H9 (cell line): Measurements from ENCODE around the gene CDKAL1. TPM values are rescaled to one million over a fixed set of nuclear protein-coding genes. Genes with fewer than 3 reads are reported as not detected.

Experiments used
- DNase-seq: peaks from one replicate; pipeline ENCODE4 v3.0.0-alpha.2; 2017
- H2AFZ ChIP-seq: one replicate; pipeline ENCODE4 v1.6.1; 2013; ENCODE audit warnings: mild to moderate bottlenecking, low read length, control low read depth, moderate library complexity
- H2AK5ac ChIP-seq: 2 replicates; pipeline ENCODE4 v1.6.1; 2013; ENCODE audit warnings: low read length, control low read depth, mixed read lengths; ENCODE audit not compliant: insufficient read length
- H2BK120ac ChIP-seq: one replicate; pipeline ENCODE4 v1.6.1; 2013; ENCODE audit warnings: low read depth, mild to moderate bottlenecking, low read length, control low read depth, inconsistent platforms; ENCODE audit not compliant: poor library complexity, severe bottlenecking
- H2BK12ac ChIP-seq: 2 replicates; pipeline ENCODE4 v1.6.1; 2013; ENCODE audit warnings: low read length, control low read depth, mixed read lengths, low read depth; ENCODE audit not compliant: insufficient read length
- H2BK15ac ChIP-seq: 2 replicates; pipeline ENCODE4 v1.6.1; 2013; ENCODE audit warnings: low read depth, low read length, control low read depth
- H2BK20ac ChIP-seq: one replicate; pipeline ENCODE4 v1.6.1; 2013; ENCODE audit warnings: low read depth, mild to moderate bottlenecking, low read length, control low read depth, inconsistent platforms; ENCODE audit not compliant: poor library complexity, severe bottlenecking
- H2BK5ac ChIP-seq: 2 replicates; pipeline ENCODE4 v1.6.1; 2013; ENCODE audit warnings: low read length, control low read depth, mixed read lengths; ENCODE audit not compliant: insufficient read length
- H3K14ac ChIP-seq: 2 replicates; pipeline ENCODE4 v1.6.1; 2013; ENCODE audit warnings: low read length, control low read depth; ENCODE audit not compliant: insufficient read depth
- H3K18ac ChIP-seq: 2 replicates; pipeline ENCODE4 v1.6.1; 2013; ENCODE audit warnings: low read depth, mild to moderate bottlenecking, mixed read lengths, low read length, control low read depth; ENCODE audit not compliant: insufficient read length
- H3K23ac ChIP-seq: 2 replicates; pipeline ENCODE4 v1.6.1; 2013; ENCODE audit warnings: low read length, control low read depth, mixed read lengths, low read depth; ENCODE audit not compliant: insufficient read length
- H3K23me2 ChIP-seq: 2 replicates; pipeline ENCODE4 v1.6.1; 2013; ENCODE audit warnings: low read depth, mild to moderate bottlenecking, mixed read lengths, low read length, control low read depth; ENCODE audit not compliant: insufficient read length, poor library complexity, severe bottlenecking
- H3K27ac ChIP-seq: 2 replicates; pipeline ENCODE4 v1.5.1; 2013; ENCODE audit warnings: low read length, control low read depth, mixed read lengths, low read depth; ENCODE audit not compliant: insufficient read length
- H3K27me3 ChIP-seq: 2 replicates; pipeline ENCODE4 v1.6.1; 2013; ENCODE audit warnings: low read length, control low read depth, inconsistent platforms; ENCODE audit not compliant: insufficient read depth
- H3K4ac ChIP-seq: 2 replicates; pipeline ENCODE4 v1.6.1; 2013; ENCODE audit warnings: low read depth, mild to moderate bottlenecking, control low read depth, inconsistent platforms, low read length, moderate library complexity
- H3K4me1 ChIP-seq: 2 replicates; pipeline ENCODE4 v1.6.1; 2013; ENCODE audit warnings: low read length, control low read depth, inconsistent platforms; ENCODE audit not compliant: insufficient read depth
- H3K4me2 ChIP-seq: 2 replicates; pipeline ENCODE4 v1.6.1; 2013; ENCODE audit warnings: low read length, control low read depth, mixed read lengths; ENCODE audit not compliant: insufficient read length, insufficient read depth
- H3K56ac ChIP-seq: 2 replicates; pipeline ENCODE4 v1.6.1; 2013; ENCODE audit warnings: low read depth, mild to moderate bottlenecking, mixed read lengths, low read length, control low read depth; ENCODE audit not compliant: insufficient read length
- H3K79me1 ChIP-seq: 2 replicates; pipeline ENCODE4 v1.6.1; 2013; ENCODE audit warnings: low read depth, mild to moderate bottlenecking, moderate library complexity, low read length, control low read depth, inconsistent platforms; ENCODE audit not compliant: insufficient read depth, poor library complexity, severe bottlenecking
- H3K79me2 ChIP-seq: 2 replicates; pipeline ENCODE4 v1.6.1; 2013; ENCODE audit warnings: low read length, control low read depth, inconsistent platforms; ENCODE audit not compliant: insufficient read depth
- H3K9ac ChIP-seq: 2 replicates; pipeline ENCODE4 v1.6.1; 2013; ENCODE audit warnings: low read length, control low read depth, mixed read lengths; ENCODE audit not compliant: insufficient read length; ENCODE audit errors: extremely low read depth
- H3K9me3 ChIP-seq: one replicate; pipeline ENCODE4 v1.6.1; 2013; ENCODE audit warnings: low read depth, low read length, inconsistent platforms; ENCODE audit not compliant: control insufficient read depth
- H3T11ph ChIP-seq: one replicate; pipeline ENCODE4 v1.6.1; 2013; ENCODE audit warnings: mild to moderate bottlenecking, low read length, control low read depth, inconsistent platforms
- H4K20me1 ChIP-seq: one replicate; pipeline ENCODE4 v1.6.1; 2013; ENCODE audit not compliant: control insufficient read depth, insufficient read length, insufficient read depth
- H4K5ac ChIP-seq: 2 replicates; pipeline ENCODE4 v1.6.1; 2013; ENCODE audit warnings: low read depth, mild to moderate bottlenecking, mixed read lengths, low read length, control low read depth; ENCODE audit not compliant: insufficient read length
- H4K8ac ChIP-seq: replicated peaks from 2 replicates; pipeline ENCODE4 v1.6.1; 2013; ENCODE audit warnings: low read length, control low read depth, mixed read lengths, low read depth; ENCODE audit not compliant: insufficient read length
- H4K91ac ChIP-seq: 2 replicates; pipeline ENCODE4 v1.6.1; 2013; ENCODE audit warnings: low read depth, mild to moderate bottlenecking, moderate library complexity, mixed read lengths, low read length, control low read depth; ENCODE audit not compliant: insufficient read length
- H3K27ac Mint-ChIP-seq, 3 experiments: 2 replicates in 2 of 3; 3 replicates in 1 of 3; pipeline ENCODE4 v1.8.0; 2020 to 2021; ENCODE audit warnings: mixed read lengths in 3 of 3, mild to moderate bottlenecking in 1 of 3, moderate library complexity in 1 of 3
- H3K27me3 Mint-ChIP-seq: 2 replicates; pipeline ENCODE4 v1.8.0; 2021; ENCODE audit warnings: low read depth, mild to moderate bottlenecking, moderate library complexity, mixed read lengths
- H3K36me3 Mint-ChIP-seq, 3 experiments: 2 replicates in 2 of 3; 3 replicates in 1 of 3; pipeline ENCODE4 v1.8.0; 2020 to 2021; ENCODE audit warnings: low read depth in 3 of 3, mixed read lengths in 3 of 3; ENCODE audit not compliant: insufficient read depth in 1 of 3
- H3K4me1 Mint-ChIP-seq, 2 experiments: 2 replicates each; pipeline ENCODE4 v1.8.0; 2020; ENCODE audit warnings: mixed read lengths in 2 of 2
- H3K4me3 Mint-ChIP-seq, 2 experiments: 2 replicates in 1 of 2; 3 replicates in 1 of 2; pipeline ENCODE4 v1.8.0; 2020 to 2021; ENCODE audit warnings: mild to moderate bottlenecking in 2 of 2, mixed read lengths in 2 of 2, moderate library complexity in 1 of 2
- H3K9me3 Mint-ChIP-seq, 2 experiments: 2 replicates in 1 of 2; 3 replicates in 1 of 2; pipeline ENCODE4 v1.8.0; 2020; ENCODE audit warnings: mild to moderate bottlenecking in 2 of 2, mixed read lengths in 2 of 2, moderate library complexity in 1 of 2
- WGBS: extraction: QIAGEN DNeasy Blood & Tissue Kit; methylation state at CpG from one replicate; pipeline ENCODE4 v1.1.7; 2013; ENCODE audit warnings: missing lambda C conversion rate, low lambda C conversion rate, mixed read lengths; ENCODE audit not compliant: insufficient read length; ENCODE audit errors: extremely low coverage; 5-methylcytosine and 5-hydroxymethylcytosine counted together
- total RNA-seq: library from RNA; stranded (reverse); gene quantifications from 2 replicates; pipeline ENCODE4 v1.2.1, GENCODE V29; 2021
- TF ChIP-seq, protein P1 (sequence below): fragments of 200-600 bp; sonication (generic); conservative IDR thresholded peaks from 3 replicates; pipeline ENCODE4 v1.8.0; 2021; ENCODE audit warnings: antibody characterized with exemption, mild to moderate bottlenecking

The CDKAL1 gene
- total RNA-seq, 1 experiment from 2014 or later = 23.0 TPM

DNA sequence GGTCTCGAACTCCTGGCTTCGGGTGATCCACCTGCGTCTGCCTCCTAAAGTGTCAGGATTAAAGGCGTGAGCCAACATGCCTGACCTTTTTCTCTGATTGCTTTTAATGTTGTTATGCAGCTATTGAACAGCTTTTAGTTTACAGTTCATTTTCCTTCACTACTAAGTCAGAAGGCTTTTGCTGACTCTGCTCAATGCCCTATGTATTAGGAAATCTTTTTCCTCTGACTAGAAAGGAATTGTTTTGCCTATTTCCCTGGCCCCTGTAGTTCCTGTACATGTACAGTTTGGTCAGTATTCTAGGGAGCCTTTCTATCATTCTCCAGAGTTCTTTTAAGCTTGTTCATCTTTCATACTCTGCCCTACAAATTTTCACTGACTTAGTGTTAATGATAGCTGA is 280.2 kb downstream of the CDKAL1 start:
- Mint-ChIP-seq H3K4me1 (peaks cover 27 to 28% of the 10 kb centered on the region in 2 experiments), H3K27me3 (no peaks in the 10 kb centered on the region), H3K27ac (no peak overlapping the region; a peak in 1 of 7 replicates), H3K4me3 (no peak overlapping the region), H3K9me3 (no peaks in the 10 kb centered on the region; a peak in 1 of 5 replicates), H3K36me3 (peaks cover 0 to 5% (median 0%) of the 10 kb centered on the region in 3 experiments; a peak in 4 of 7 replicates)
- no peak overlapping the region for H3K9ac ChIP-seq
- no peaks in the 10 kb centered on the region for H3K23me2 ChIP-seq
- H3K4me1 ChIP-seq = peaks cover 5% of the 10 kb centered on the region; the same call in 1 of the 2 replicates
- H3K9me3 ChIP-seq = no peaks in the 10 kb centered on the region
- no peak overlapping the region for H3K14ac ChIP-seq
- H2BK20ac ChIP-seq = no peak overlapping the region
- H2BK5ac ChIP-seq = no peak overlapping the region
- no peaks in the 10 kb centered on the region for H3K79me1 ChIP-seq
- H3K4ac ChIP-seq = no peak overlapping the region
- H4K20me1 ChIP-seq = no peaks in the 10 kb centered on the region
- H3K23ac ChIP-seq = no peak overlapping the region
- no peaks in the 10 kb centered on the region for H3K27me3 ChIP-seq
- no peak overlapping the region for H2BK15ac ChIP-seq
- H4K8ac ChIP-seq = no peak overlapping the region
- H3K18ac ChIP-seq = no peak overlapping the region
- H3K4me2 ChIP-seq = no peak overlapping the region
- H3K79me2 ChIP-seq = no peaks in the 10 kb centered on the region
- H3K27ac ChIP-seq = no peak overlapping the region
- no peak for DNase-seq
- WGBS = no CpG with 5 or more reads among the region's 4 CpGs
- no peak overlapping the region for H3T11ph ChIP-seq
- H2AK5ac ChIP-seq = no peak overlapping the region
- H4K5ac ChIP-seq = no peak overlapping the region
- no peak overlapping the region for H4K91ac ChIP-seq
- no peak overlapping the region for H2BK12ac ChIP-seq
- H3K56ac ChIP-seq = no peak overlapping the region
- no peak overlapping the region for H2BK120ac ChIP-seq
- TF ChIP-seq, protein P1, sequence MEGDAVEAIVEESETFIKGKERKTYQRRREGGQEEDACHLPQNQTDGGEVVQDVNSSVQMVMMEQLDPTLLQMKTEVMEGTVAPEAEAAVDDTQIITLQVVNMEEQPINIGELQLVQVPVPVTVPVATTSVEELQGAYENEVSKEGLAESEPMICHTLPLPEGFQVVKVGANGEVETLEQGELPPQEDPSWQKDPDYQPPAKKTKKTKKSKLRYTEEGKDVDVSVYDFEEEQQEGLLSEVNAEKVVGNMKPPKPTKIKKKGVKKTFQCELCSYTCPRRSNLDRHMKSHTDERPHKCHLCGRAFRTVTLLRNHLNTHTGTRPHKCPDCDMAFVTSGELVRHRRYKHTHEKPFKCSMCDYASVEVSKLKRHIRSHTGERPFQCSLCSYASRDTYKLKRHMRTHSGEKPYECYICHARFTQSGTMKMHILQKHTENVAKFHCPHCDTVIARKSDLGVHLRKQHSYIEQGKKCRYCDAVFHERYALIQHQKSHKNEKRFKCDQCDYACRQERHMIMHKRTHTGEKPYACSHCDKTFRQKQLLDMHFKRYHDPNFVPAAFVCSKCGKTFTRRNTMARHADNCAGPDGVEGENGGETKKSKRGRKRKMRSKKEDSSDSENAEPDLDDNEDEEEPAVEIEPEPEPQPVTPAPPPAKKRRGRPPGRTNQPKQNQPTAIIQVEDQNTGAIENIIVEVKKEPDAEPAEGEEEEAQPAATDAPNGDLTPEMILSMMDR = no peak
- H2AFZ ChIP-seq = no peak overlapping the region
